ENCODE measurements around the gene CEP55. TPM values are rescaled to one million over a fixed set of nuclear protein-coding genes. Genes with fewer than 3 reads are reported as not detected.

Gene CEP55
- 0.47 and 10.1 TPM in 2 replicates for total RNA-seq (ENCODE audit: low replicate concordance)

DNA sequence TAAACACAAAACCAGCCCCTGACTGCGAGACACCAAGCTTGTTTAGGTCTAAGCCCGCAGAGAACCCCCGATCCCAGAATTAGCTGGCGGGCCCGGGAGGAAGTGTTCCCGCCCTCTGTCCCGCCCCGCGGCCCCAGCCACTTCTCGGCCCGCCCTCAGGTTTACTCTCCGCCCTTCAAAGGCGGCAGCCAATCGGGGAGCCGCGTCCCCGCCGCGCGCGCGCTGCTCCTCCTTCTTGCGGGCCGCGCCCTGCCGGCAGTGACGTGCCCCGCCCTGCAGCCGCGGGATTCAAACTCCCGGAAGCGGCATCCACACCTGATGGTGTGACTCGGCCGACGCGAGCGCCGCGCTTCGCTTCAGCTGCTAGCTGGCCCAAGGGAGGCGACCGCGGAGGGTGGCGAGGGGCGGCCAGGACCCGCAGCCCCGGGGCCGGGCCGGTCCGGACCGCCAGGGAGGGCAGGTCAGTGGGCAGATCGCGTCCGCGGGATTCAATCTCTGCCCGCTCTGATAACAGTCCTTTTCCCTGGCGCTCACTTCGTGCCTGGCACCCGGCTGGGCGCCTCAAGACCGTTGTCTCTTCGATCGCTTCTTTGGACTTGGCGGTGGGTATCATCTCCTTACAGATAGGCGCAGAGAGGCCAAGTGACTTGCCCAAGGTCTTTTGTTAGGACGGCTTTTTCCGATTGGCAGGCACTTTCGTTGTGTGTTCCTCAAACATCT, at the start of gene CEP55:
CEP55 (plus strand) TSS at position 291 of the 720 bp plus-strand sequence. CDS start 3,440 bp downstream, outside the sequence.

DNA sequence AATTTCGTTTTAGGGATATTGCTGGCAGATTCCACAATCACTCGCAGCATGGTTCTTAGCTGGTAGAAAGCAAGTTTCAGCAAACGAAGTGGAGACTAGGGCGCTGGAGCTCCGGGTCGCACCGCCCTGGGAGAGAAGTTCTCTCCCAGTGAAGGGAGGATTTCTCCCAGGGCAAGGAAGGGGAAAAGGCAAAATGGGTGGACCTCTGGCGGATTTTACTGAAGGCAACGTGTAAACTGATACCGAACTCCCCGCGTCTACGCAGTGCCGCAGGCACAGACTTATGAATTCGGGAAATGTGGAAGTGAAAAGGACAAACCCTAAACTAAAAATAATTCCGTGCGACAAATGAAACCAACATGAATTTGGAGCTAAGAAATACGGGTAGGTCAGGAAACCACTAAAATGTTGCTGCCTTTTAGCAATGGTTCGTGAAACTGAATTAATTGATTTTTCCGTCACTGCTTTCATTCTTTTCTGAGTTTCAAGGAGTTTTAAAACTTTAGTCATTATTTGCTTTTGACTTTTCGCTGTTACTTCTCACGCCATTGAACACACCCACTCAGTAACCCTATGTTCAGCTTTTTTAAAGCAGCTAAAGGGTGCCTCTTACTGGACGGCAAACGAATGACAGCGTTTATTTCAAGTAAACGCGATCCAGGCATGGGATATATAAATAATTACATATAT, 14.1 kb upstream of the CEP55 start, which contains the start of gene MYOF:
MYOF (minus strand) TSS at position 190 of the 690 bp plus-strand sequence; CDS start at position 50, 140 bp downstream.

DNA sequence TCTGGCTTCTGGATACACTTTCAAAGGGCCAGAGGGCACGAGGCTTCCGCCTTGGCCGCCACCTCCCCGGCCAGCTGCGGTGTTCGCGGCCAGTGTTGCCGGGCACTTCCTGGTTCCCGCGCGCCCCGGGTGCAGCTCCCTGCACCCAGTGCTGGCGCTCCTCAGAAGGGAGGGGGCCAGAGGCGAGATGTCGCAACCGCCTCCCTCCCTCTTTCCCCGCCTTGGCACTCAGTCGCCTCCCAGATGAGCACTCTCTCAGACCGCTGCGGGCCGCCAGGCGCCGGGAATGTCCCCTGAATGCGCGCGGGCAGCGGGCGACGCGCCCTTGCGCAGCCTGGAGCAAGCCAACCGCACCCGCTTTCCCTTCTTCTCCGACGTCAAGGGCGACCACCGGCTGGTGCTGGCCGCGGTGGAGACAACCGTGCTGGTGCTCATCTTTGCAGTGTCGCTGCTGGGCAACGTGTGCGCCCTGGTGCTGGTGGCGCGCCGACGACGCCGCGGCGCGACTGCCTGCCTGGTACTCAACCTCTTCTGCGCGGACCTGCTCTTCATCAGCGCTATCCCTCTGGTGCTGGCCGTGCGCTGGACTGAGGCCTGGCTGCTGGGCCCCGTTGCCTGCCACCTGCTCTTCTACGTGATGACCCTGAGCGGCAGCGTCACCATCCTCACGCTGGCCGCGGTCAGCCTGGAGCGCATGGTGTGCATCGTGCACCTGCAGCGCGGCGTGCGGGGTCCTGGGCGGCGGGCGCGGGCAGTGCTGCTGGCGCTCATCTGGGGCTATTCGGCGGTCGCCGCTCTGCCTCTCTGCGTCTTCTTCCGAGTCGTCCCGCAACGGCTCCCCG, 70.2 kb downstream of the CEP55 start, which contains the start of gene FFAR4:
FFAR4 (plus strand) TSS at position 231 of the 842 bp plus-strand sequence; CDS start at position 287, 56 bp downstream.

Other genes starting within 250 kb of the CEP55 start
- 116 and 191 TPM in 2 replicates for gene MYOF, start 14.3 kb upstream of the CEP55 start, total RNA-seq (ENCODE audit: low replicate concordance)
- not detected in 2 replicates for gene FFAR4, start 70.1 kb downstream of the CEP55 start, total RNA-seq (ENCODE audit: low replicate concordance)
- gene RBP4, start 104.6 kb downstream of the CEP55 start, total RNA-seq (ENCODE audit: low replicate concordance), result 0.15 and 0.23 TPM in 2 replicates
- not detected in 2 replicates for gene PDE6C, start 115.9 kb downstream of the CEP55 start, total RNA-seq (ENCODE audit: low replicate concordance)
- 3.6 and 4.1 TPM in 2 replicates for gene FRA10AC1, start 206.0 kb downstream of the CEP55 start, total RNA-seq (ENCODE audit: low replicate concordance)